Measurements from ENCODE around the gene ANKS1A.

Gene ANKS1A

GRCh38 chr6:35041086-35041861, 152.2 kb downstream of the ANKS1A start:
- no peak for DNase-seq (ENCODE audit: low read depth)

- no peak for DNase-seq (ENCODE audit: low read depth)
Observed at GRCh38 chr6:35042031-35042815, 153.2 kb downstream of the ANKS1A start.

- no peak for DNase-seq (ENCODE audit: low read depth)
Observed at GRCh38 chr6:35043381-35044130, 154.5 kb downstream of the ANKS1A start.

GRCh38 chr6:35044145-35044745, 155.2 kb downstream of the ANKS1A start:
- peak; percentile 16 for DNase-seq (ENCODE audit: low read depth)

GRCh38 chr6:35044761-35045421, 155.8 kb downstream of the ANKS1A start:
- no peak for DNase-seq (ENCODE audit: low read depth)

DNA sequence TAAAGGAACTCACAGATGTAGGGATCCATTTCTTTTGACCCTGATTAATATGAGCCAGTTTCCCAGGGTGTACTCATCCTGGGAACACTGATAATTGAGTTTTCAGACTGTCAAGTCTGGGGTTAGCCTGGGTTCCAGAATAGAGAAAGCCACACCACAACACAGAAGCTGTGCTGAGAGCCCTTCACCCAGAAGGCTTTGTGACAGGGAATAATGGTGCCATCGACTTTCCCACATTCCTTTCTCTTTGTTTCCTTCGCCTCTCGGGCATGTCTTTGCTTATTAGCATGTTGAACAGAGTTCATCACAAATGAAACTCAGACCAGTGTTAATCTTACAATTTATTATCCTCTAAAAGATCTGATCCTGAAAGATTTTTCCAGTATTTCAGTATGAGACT, 157.0 kb downstream of the ANKS1A start:
- no peak for DNase-seq (ENCODE audit: low read depth)

DNA sequence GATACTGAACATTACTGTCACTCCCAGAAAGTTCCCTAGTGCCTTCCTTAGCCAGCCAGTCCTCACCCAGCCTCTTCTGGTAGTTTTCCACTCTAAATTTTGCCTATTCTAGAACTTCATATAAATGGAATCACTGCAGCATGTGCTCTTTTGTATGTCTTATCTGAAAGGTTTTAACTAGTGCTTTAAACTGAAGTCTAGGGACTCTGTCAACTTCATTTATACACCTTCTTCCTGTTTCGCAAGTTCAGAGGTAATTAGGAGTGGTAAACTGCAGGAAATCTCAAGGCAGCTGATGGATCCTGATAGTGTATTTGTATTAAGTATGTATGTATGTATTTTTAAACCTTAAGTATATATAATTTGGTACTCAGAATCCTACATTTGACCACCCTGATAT, 157.8 kb downstream of the ANKS1A start:
- DNase-seq (ENCODE audit: low read depth) = no peak

- no peak for DNase-seq (ENCODE audit: low read depth)
Observed at GRCh38 chr6:35047265-35048011, 158.4 kb downstream of the ANKS1A start.

GRCh38 chr6:35048031-35048613, 159.1 kb downstream of the ANKS1A start:
- no peak for DNase-seq (ENCODE audit: low read depth)

- DNase-seq (ENCODE audit: low read depth) = peak; percentile 13
Observed at GRCh38 chr6:35048631-35049083, 159.6 kb downstream of the ANKS1A start.

GRCh38 chr6:35049156-35049735, 160.2 kb downstream of the ANKS1A start:
- DNase-seq (ENCODE audit: low read depth) = no peak

DNA sequence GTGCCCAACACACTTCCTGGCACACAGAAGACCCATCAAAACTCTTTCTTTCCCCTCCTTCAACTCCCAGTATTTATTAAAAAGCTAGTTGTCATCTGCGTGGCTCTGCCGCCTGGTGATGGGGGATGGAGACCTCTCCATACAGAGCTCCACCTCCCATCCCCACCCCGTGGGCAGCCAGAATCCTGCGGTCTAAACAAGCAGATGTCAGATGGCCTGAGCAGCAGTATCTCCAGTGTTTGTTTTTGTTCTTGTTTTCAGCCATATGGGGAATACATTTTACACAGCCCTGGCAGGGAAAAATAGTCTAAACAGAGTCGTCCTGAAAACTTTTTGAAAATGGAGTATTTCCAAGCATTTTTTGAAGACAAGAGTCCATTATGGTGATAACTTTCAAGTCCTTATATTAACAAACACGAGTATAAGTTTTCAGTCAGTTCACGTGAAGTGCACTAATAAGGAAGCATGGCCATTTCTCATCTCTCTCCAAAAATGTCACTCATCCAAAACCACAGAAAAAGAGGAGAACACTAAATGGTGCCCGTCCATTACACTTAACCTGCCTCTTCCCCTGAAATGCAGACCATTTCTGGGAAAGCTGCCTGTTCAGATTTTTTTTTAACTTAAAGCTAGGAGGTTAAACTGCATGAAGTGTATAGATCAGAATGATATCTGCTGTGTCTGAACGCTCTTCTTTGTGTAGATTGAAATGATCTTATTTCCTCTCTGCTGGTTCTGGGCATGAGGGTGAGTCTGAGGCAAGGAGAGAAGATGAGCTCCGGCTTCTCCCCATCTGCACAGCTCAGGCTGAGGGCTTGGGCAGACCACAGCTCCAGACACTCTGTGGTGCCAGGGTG, 161.1 kb downstream of the ANKS1A start:
- DNase-seq (ENCODE audit: low read depth) = peak; percentile 11

- no peak for DNase-seq (ENCODE audit: low read depth)
Observed at GRCh38 chr6:35050757-35051330, 161.8 kb downstream of the ANKS1A start.

GRCh38 chr6:35051396-35051795, 162.3 kb downstream of the ANKS1A start:
- DNase-seq (ENCODE audit: low read depth) = no peak

GRCh38 chr6:35051997-35052583, 163.0 kb downstream of the ANKS1A start:
- DNase-seq (ENCODE audit: low read depth) = no peak

GRCh38 chr6:35052694-35053565, 163.9 kb downstream of the ANKS1A start:
- DNase-seq (ENCODE audit: low read depth) = no peak

GRCh38 chr6:35053701-35054100, 164.6 kb downstream of the ANKS1A start:
- DNase-seq (ENCODE audit: low read depth) = no peak
